ENCODE results near the gene ZSCAN21.

The ZSCAN21 gene

DNA sequence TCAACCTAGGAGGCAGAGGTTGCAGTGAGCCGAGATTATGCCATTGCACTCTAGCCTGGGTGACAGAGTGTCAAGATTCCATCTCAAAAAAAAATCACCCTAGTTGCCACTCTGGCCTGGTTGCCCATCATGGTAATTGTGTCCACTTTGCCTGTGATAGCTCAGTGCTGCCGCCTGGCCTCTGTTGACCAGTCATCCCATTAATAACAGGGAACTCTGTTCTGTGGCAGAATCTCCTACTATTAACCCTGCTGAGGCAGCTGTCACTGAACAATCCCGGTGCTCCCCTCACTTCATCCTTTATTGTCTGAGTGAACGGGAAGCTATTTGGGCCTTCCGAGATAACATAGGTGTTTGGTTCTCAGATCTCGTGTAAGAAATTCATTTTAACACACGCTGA, 17.4 kb downstream of the ZSCAN21 start:
- CTCF ChIA-PET, result interaction anchor here (0.6 kb wide), 1 partner anchor 285 kb away, joined by 3 read pairs; no protein-coding TSS in a partner anchor
- TF ChIP-seq, protein P1, sequence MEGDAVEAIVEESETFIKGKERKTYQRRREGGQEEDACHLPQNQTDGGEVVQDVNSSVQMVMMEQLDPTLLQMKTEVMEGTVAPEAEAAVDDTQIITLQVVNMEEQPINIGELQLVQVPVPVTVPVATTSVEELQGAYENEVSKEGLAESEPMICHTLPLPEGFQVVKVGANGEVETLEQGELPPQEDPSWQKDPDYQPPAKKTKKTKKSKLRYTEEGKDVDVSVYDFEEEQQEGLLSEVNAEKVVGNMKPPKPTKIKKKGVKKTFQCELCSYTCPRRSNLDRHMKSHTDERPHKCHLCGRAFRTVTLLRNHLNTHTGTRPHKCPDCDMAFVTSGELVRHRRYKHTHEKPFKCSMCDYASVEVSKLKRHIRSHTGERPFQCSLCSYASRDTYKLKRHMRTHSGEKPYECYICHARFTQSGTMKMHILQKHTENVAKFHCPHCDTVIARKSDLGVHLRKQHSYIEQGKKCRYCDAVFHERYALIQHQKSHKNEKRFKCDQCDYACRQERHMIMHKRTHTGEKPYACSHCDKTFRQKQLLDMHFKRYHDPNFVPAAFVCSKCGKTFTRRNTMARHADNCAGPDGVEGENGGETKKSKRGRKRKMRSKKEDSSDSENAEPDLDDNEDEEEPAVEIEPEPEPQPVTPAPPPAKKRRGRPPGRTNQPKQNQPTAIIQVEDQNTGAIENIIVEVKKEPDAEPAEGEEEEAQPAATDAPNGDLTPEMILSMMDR (conservative IDR thresholded peaks at IDR 0.05; ENCODE audit: low read depth), result no peak
- no peak for DNase-seq (ENCODE audit: low spot score)
- peak overlapping the region; percentile 10 for H3K27ac ChIP-seq
- POLR2A ChIA-PET (ENCODE audit: low non-redundant PET), result no interaction called here

DNA sequence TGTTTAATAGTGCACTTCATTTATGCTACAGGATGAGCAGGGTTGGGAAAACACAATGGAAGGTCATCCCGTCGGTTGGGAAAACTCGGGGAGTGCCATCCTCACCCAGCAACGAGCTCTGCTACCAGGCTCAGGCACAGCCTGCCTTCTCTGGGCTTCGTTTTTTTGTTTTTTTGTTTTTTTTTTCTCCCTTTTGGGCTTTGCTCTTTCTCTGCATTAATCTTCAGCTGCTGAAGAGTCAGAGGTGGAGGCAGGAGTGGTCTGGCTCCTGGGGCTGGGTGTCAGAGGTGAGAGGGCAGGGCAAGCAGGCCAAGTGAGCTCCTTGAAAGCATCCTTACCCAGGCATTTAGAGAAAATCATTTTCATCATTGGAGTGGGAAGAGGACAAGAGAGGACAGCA, 20.4 kb downstream of the ZSCAN21 start:
- ChIA-PET CTCF (interaction anchor here (0.6 to 0.8 kb wide), 2 partner anchors 9 to 76 kb away, joined by 3 read pairs; no protein-coding TSS in a partner anchor), POLR2A (ENCODE audit: low non-redundant PET) (interaction anchor here (0.7 kb wide), 1 partner anchor 107 kb away, joined by 5 read pairs; no protein-coding TSS in a partner anchor)
- DNase-seq (ENCODE audit: low spot score), result no peak
- no peak overlapping the region for H3K27ac ChIP-seq
- TF ChIP-seq, protein P1 (conservative IDR thresholded peaks at IDR 0.05; ENCODE audit: low read depth), result no peak

DNA sequence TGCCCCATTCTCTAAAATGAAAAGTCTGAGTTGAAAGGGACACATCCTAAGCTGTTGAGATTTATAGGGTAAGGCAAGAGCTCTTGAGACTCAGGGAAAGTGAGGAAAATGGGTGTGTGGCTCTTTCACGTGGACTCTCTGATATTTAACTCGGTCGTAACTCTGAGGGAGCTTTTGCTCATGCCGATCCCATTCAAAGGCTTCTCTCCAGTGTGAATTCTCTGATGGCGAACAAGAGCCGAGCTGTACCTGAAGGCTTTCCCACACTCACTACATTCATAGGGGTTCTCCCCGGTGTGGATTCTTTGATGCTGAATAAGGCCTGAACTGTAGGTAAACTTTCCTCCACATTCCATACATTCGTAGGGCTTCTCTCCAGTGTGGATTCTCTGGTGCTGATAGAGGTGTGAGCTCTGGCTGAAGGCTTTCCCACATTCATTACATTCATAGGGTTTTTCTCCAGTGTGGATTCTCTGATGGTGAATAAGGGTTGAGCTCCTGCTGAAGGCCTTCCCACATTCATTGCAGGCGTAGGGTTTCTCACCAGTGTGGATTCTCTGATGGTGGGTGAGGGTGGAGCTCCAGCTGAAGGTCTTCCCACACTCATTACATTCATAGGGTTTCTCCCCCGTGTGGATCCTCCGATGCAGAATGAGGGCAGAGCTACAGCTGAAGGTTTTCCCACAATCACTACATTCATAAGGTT, 21.6 kb downstream of the ZSCAN21 start:
- H3K27ac ChIP-seq, result no peak overlapping the region
- TF ChIP-seq, protein P1 (conservative IDR thresholded peaks at IDR 0.05; ENCODE audit: low read depth), result no peak
- POLR2A ChIA-PET (ENCODE audit: low non-redundant PET), result no interaction called here
- CTCF ChIA-PET, result interaction anchor here (0.6 kb wide), 1 partner anchor 411 kb away, joined by 8 read pairs; no protein-coding TSS in a partner anchor
- DNase-seq (ENCODE audit: low spot score), result no peak

DNA sequence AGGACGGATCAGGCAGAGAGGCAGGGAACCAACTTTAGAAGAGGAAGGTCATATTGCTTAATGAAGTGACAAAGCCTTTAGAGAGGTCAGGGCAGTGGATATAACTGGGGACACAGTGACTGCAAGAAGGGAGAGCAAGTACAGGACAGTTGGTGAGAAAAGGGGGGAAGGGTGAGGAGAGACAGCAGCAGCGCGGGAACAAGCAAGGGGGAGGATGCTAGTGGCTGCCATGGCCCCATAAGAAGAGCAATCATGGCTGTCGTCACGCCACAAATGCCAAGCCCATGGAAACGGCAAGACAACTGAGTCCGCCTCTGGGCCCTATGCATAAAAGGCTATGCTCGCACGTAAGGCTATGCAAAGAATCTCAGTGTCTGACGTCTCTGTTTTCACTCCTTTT, 22.9 kb downstream of the ZSCAN21 start:
- no peak for DNase-seq (ENCODE audit: low spot score)
- TF ChIP-seq, protein P1 (conservative IDR thresholded peaks at IDR 0.05; ENCODE audit: low read depth), result no peak
- H3K27ac ChIP-seq, result no peak overlapping the region
- ChIA-PET CTCF (no interaction called here), POLR2A (ENCODE audit: low non-redundant PET) (no interaction called here)

DNA sequence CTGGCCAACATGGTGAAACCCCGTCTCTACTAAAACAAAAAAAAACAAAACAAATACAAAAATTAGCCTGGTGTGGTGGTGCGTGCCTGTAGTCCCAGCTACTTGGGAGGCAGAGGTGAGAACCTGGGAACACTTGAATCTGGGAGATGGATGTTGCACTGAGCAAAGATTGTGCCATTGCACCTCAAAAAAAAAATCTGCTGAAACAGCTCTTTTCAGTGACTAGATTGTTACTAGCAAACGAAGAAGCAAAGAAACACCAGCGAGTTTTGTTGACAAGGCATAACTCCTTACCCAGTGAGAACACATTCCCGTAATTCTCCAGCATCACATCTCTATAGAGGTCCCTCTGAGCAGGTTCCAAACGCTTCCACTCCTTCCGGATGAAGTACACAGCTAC, 25.3 kb downstream of the ZSCAN21 start:
- H3K27ac ChIP-seq, result no peak overlapping the region
- DNase-seq (ENCODE audit: low spot score), result no peak
- CTCF ChIA-PET, result interaction anchor here (0.7 kb wide), 1 partner anchor 16 kb away, joined by 3 read pairs; no protein-coding TSS in a partner anchor
- TF ChIP-seq, protein P1 (conservative IDR thresholded peaks at IDR 0.05; ENCODE audit: low read depth), result no peak
- POLR2A ChIA-PET (ENCODE audit: low non-redundant PET), result no interaction called here

DNA sequence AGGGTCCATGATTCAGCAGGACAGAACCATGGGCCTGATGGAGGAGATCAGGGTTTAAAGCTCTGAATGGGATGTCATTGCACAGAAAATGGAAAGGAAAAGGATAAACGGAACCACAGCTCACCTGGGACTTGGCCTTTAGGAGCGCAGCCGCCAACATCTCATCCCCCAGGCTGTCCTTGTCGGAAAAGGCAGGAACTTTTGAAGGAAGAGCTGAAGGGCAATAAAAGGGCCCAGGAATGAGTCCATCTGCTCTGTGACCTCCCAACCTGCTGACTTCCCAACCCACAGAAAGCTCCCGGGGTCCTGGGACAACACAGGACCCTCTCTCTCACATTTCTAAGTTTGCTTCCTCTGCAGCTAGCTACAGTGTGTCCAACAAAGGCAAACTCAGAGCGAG, 25.8 kb downstream of the ZSCAN21 start:
- TF ChIP-seq, protein P1 (conservative IDR thresholded peaks at IDR 0.05; ENCODE audit: low read depth), result no peak
- ChIA-PET CTCF (no interaction called here), POLR2A (ENCODE audit: low non-redundant PET) (no interaction called here)
- no peak for DNase-seq (ENCODE audit: low spot score)
- H3K27ac ChIP-seq, result no peak overlapping the region
